Keratinocyte (primary cell): ENCODE measurements around the gene LAIR2. TPM values are rescaled to one million over a fixed set of nuclear protein-coding genes. Genes with fewer than 3 reads are reported as not detected.

Source experiments
- DNase-seq: peaks from one replicate; pipeline ENCODE4 v3.0.0-alpha.2; 2011; ENCODE audit warnings: low read depth, missing footprints, low spot score
- FAIRE-seq: peaks from 2 replicates; lab custom pipeline; 2011; peaks lifted over from hg19 to GRCh38; lab: Jason Lieb, UNC
- H2AFZ ChIP-seq: 2 replicates; pipeline ENCODE4 v1.6.0; 2012; ENCODE audit warnings: low read length, control low read depth, inconsistent platforms; ENCODE audit not compliant: control insufficient read depth
- H3K27ac ChIP-seq: 2 replicates; pipeline ENCODE4 v1.5.1; 2011; ENCODE audit warnings: low read length; ENCODE audit not compliant: control insufficient read depth, insufficient read depth
- H3K27me3 ChIP-seq: 3 replicates; pipeline ENCODE4 v1.6.0; 2011; ENCODE audit warnings: low read length; ENCODE audit not compliant: control insufficient read depth, insufficient read depth; ENCODE audit errors: extremely low read depth
- H3K36me3 ChIP-seq, 2 experiments: 2 replicates in 1 of 2; 3 replicates in 1 of 2; pipeline ENCODE4 v1.5.1; 2011; ENCODE audit warnings: low read length in 2 of 2, mild to moderate bottlenecking in 1 of 2; ENCODE audit not compliant: control insufficient read depth in 2 of 2, insufficient read depth in 2 of 2; ENCODE audit errors: extremely low read depth in 1 of 2
- H3K4me1 ChIP-seq: 3 replicates; pipeline ENCODE4 v1.5.1; 2011; ENCODE audit warnings: low read length; ENCODE audit not compliant: control insufficient read depth, insufficient read depth; ENCODE audit errors: extremely low read depth
- H3K4me2 ChIP-seq: 3 replicates; pipeline ENCODE4 v1.6.0; 2011; ENCODE audit warnings: low read depth, low read length; ENCODE audit not compliant: control insufficient read depth, insufficient read depth; ENCODE audit errors: extremely low read depth
- H3K4me3 ChIP-seq, 3 experiments: fragments of 200-600 bp in 1 of 3; sonication (generic) in 1 of 3; 2 replicates in 2 of 3; 3 replicates in 1 of 3; pipeline ENCODE4 v1.5.1; 2011 to 2016; ENCODE audit warnings: low read length in 3 of 3, mild to moderate bottlenecking in 3 of 3, control low read depth in 2 of 3, inconsistent platforms in 1 of 3, low read depth in 1 of 3, mixed read lengths in 1 of 3, mixed run types in 1 of 3, moderate library complexity in 1 of 3; ENCODE audit not compliant: control insufficient read depth in 2 of 3, insufficient read depth in 2 of 3; ENCODE audit errors: extremely low read depth in 1 of 3
- H3K79me2 ChIP-seq: 2 replicates; pipeline ENCODE4 v1.6.0; 2012; ENCODE audit warnings: low read length; ENCODE audit not compliant: control insufficient read depth, insufficient read depth
- H3K9ac ChIP-seq: 3 replicates; pipeline ENCODE4 v1.6.0; 2011; ENCODE audit warnings: low read length; ENCODE audit not compliant: control insufficient read depth, insufficient read depth; ENCODE audit errors: extremely low read depth
- H3K9me1 ChIP-seq: 3 replicates; pipeline ENCODE4 v1.6.0; 2011; ENCODE audit warnings: low read length; ENCODE audit not compliant: control insufficient read depth, insufficient read depth; ENCODE audit errors: extremely low read depth
- H3K9me3 ChIP-seq: 2 replicates; pipeline ENCODE4 v1.5.1; 2012; ENCODE audit warnings: low read depth, low read length; ENCODE audit not compliant: control insufficient read depth
- H4K20me1 ChIP-seq: 3 replicates; pipeline ENCODE4 v1.6.0; 2011; ENCODE audit warnings: low read length; ENCODE audit not compliant: control insufficient read depth, insufficient read depth; ENCODE audit errors: extremely low read depth
- EZH2 ChIP-seq: IDR thresholded peaks from one replicate; pipeline ENCODE4 v1.6.1; 2012; ENCODE audit warnings: inconsistent platforms, mild to moderate bottlenecking, low read length, moderate library complexity
- dilution Hi-C: fragments of 300-500 bp; cut with MboI; formaldehyde crosslinking; loops from one replicate; pipeline ENCODE4 v1.7.0; 2020; ENCODE audit warnings: low sequenced_read_pairs; ENCODE audit not compliant: extremely low pct_ligation_motif_present
- polyA plus RNA-seq, 5 experiments: library from polyadenylated mRNA; depleted of rRNA in 3 of 5; stranded (reverse) in 3 of 5; stranded (forward) in 1 of 5; unstranded in 1 of 5; fragments of >200 nt; gene quantifications; 1 replicate in 1 of 5; 2 replicates in 3 of 5; 3 replicates in 1 of 5; pipeline versions ENCODE4 v1.2.1 to v1.2.3, GENCODE V29; 2011 to 2012; ENCODE audit warnings: missing spikeins in 2 of 5, low read depth in 1 of 5, low replicate concordance in 1 of 5
- TF ChIP-seq, protein P1 (sequence below), 3 experiments: IDR thresholded peaks in 1 of 3; conservative IDR thresholded peaks in 1 of 3; optimal IDR thresholded peaks in 1 of 3; 2 replicates in 2 of 3; 3 replicates in 1 of 3; pipeline versions ENCODE3 to v1.5.1; 2011; ENCODE audit warnings: low read length in 3 of 3, mild to moderate bottlenecking in 3 of 3, moderate library complexity in 2 of 3, control low read depth in 1 of 3, inconsistent platforms in 1 of 3; ENCODE audit not compliant: insufficient read depth in 2 of 3; ENCODE audit errors: extremely low read depth in 1 of 3

Gene LAIR2
- polyA plus RNA-seq, 1 donor (not counting 4 experiments of a cell fraction or from before 2014, with no cell fraction given) = not detected

DNA sequence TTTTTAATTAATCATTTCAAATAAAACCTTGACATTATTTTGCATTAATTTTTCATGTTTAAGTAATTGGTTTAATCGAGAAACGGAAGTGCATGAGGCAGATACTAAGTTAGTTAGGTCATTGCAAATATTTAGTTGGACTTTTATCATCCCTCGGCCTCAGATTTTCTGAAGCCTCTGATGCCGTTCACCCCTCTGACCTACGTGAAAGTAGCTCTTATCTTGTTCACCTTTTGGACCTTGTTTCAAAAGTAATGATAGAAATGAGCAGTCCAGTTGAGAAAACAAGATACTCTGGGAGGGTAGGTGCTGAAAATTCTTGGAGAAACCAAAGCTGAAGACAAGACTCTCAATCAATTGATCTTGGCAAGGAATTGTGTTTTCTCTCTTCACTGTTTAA, 23.0 kb downstream of the LAIR2 start:
- Histone ChIP-seq H3K9me1 (no peaks in the 10 kb centered on the region), H3K9me3 (no peaks in the 10 kb centered on the region), H3K36me3 (no peaks in the 10 kb centered on the region), H3K79me2 (no peaks in the 10 kb centered on the region), H3K4me1 (no peaks in the 10 kb centered on the region), H3K4me2 (no peak overlapping the region), H3K27ac (no peak overlapping the region), H2AFZ (no peak overlapping the region), H4K20me1 (no peaks in the 10 kb centered on the region), H3K4me3 (no peak overlapping the region), H3K9ac (no peak overlapping the region), H3K27me3 (no peaks in the 10 kb centered on the region)
- TF ChIP-seq, protein P1, sequence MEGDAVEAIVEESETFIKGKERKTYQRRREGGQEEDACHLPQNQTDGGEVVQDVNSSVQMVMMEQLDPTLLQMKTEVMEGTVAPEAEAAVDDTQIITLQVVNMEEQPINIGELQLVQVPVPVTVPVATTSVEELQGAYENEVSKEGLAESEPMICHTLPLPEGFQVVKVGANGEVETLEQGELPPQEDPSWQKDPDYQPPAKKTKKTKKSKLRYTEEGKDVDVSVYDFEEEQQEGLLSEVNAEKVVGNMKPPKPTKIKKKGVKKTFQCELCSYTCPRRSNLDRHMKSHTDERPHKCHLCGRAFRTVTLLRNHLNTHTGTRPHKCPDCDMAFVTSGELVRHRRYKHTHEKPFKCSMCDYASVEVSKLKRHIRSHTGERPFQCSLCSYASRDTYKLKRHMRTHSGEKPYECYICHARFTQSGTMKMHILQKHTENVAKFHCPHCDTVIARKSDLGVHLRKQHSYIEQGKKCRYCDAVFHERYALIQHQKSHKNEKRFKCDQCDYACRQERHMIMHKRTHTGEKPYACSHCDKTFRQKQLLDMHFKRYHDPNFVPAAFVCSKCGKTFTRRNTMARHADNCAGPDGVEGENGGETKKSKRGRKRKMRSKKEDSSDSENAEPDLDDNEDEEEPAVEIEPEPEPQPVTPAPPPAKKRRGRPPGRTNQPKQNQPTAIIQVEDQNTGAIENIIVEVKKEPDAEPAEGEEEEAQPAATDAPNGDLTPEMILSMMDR (optimal IDR thresholded peaks at IDR 0.05 in 1 of 3, IDR thresholded peaks at IDR 0.05 in 1 of 3, conservative IDR thresholded peaks at IDR 0.05 in 1 of 3; ENCODE audit: extremely low read depth in 1 of 3, insufficient read depth in 2 of 3, low read length in 3 of 3) = no peak
- TF ChIP-seq EZH2 = no peak
- FAIRE-seq (no peak), DNase-seq (no peak)
- dilution Hi-C loops = no loop called here

DNA sequence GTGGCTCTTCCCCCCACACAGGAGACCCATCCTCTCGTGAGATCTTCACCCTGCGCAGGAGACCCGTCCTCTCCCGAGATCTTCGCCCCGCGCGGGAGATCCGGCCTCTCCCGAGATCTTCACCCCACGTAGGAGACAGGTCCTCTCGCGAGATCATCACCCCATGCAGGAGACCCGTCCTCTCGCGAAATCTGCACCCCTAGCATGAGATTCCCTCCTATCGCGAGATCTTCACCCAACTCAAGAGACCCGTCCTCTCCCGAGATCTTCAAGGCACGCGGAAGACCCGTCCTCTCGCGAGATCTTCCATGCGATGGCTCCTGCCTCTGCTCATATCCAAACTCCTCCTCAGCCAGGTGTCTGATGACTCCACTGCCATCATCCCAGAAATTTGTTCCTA, 24.3 kb downstream of the LAIR2 start:
- H3K27ac ChIP-seq = no peak overlapping the region
- DNase-seq = no peak
- H3K27me3 ChIP-seq = no peaks in the 10 kb centered on the region
- no peak overlapping the region for H3K9ac ChIP-seq
- H3K9me3 ChIP-seq = no peaks in the 10 kb centered on the region
- no peak overlapping the region for H3K4me3 ChIP-seq
- no peak overlapping the region for H2AFZ ChIP-seq
- no peaks in the 10 kb centered on the region for H3K9me1 ChIP-seq
- H3K79me2 ChIP-seq = no peaks in the 10 kb centered on the region
- H3K36me3 ChIP-seq = no peaks in the 10 kb centered on the region
- no peaks in the 10 kb centered on the region for H3K4me1 ChIP-seq
- H4K20me1 ChIP-seq = no peaks in the 10 kb centered on the region
- no peak for TF ChIP-seq EZH2
- TF ChIP-seq, protein P1 (optimal IDR thresholded peaks at IDR 0.05 in 1 of 3, IDR thresholded peaks at IDR 0.05 in 1 of 3, conservative IDR thresholded peaks at IDR 0.05 in 1 of 3; ENCODE audit: extremely low read depth in 1 of 3, insufficient read depth in 2 of 3, low read length in 3 of 3) = no peak
- no peak overlapping the region for H3K4me2 ChIP-seq
- dilution Hi-C loops = no loop called here
- no peak for FAIRE-seq
